HG03378 (cell line): ENCODE results near the gene RAB17.

Experiments used
- ATAC-seq: cut with Tn5 transposase; IDR thresholded peaks from one replicate; pipeline ENCODE4 v1.9.1; 2021; ENCODE audit warnings: mild to moderate bottlenecking, moderate library complexity; ENCODE audit not compliant: unreplicated experiment

Gene RAB17

GRCh38 chr2:237540223-237540775, 50.2 kb downstream of the RAB17 start:
- no peak for ATAC-seq

GRCh38 chr2:237539681-237540080, 50.9 kb downstream of the RAB17 start:
- ATAC-seq, result no peak

- ATAC-seq, result no peak
Observed at GRCh38 chr2:237538901-237539300, 51.6 kb downstream of the RAB17 start.

GRCh38 chr2:237538001-237538720, 52.4 kb downstream of the RAB17 start:
- ATAC-seq, result no peak

GRCh38 chr2:237536617-237537016, 53.9 kb downstream of the RAB17 start:
- no peak for ATAC-seq

- ATAC-seq, result no peak
Observed at GRCh38 chr2:237536083-237536415, 54.5 kb downstream of the RAB17 start.

- ATAC-seq, result no peak
Observed at GRCh38 chr2:237535385-237536082, 55.0 kb downstream of the RAB17 start.

GRCh38 chr2:237534380-237534779, 56.2 kb downstream of the RAB17 start:
- no peak for ATAC-seq

- no peak for ATAC-seq
Observed at GRCh38 chr2:237533668-237534161, 56.8 kb downstream of the RAB17 start.

GRCh38 chr2:237532160-237532559, 58.4 kb downstream of the RAB17 start:
- ATAC-seq, result no peak

- ATAC-seq, result no peak
Observed at GRCh38 chr2:237530472-237531433, 59.8 kb downstream of the RAB17 start.

- ATAC-seq, result no peak
Observed at GRCh38 chr2:237529452-237530402, 60.8 kb downstream of the RAB17 start.

- no peak for ATAC-seq
Observed at GRCh38 chr2:237527766-237528165, 62.8 kb downstream of the RAB17 start.

- ATAC-seq, result no peak
Observed at GRCh38 chr2:237527233-237527632, 63.3 kb downstream of the RAB17 start.

- ATAC-seq, result no peak
Observed at GRCh38 chr2:237525559-237526157, 64.9 kb downstream of the RAB17 start.

- no peak for ATAC-seq
Observed at GRCh38 chr2:237524631-237525030, 65.9 kb downstream of the RAB17 start.
